ENCODE measurements around the gene MAMDC4. TPM values are rescaled to one million over a fixed set of nuclear protein-coding genes. Genes with fewer than 3 reads are reported as not detected.

Gene MAMDC4
- total RNA-seq, 1 experiment from 2014 or later, result 17.3 TPM

GRCh38 chr9:136803551-136804508 lies 48.3 kb upstream of the MAMDC4 start (continued):
- no peak for TF ChIP-seq ATF3 (IDR thresholded peaks at IDR 0.05)

- RAD21 ChIA-PET (ENCODE audit: low non-redundant PET in 1 of 2, low total read pairs in 2 of 2, uncharacterized antibody in 2 of 2, unreplicated experiment in 2 of 2), result no interaction called here
- H3K9me2 ChIP-seq (ENCODE audit: insufficient read depth), result no peaks in the 10 kb centered on the region
- no peaks in the 10 kb centered on the region for H4K20me1 ChIP-seq (ENCODE audit: insufficient read depth)
- CTCF ChIA-PET, result no interaction called here
- H3K4me2 ChIP-seq (ENCODE audit: low read length), result no peak overlapping the region
- intact Hi-C loops (cut with micrococcal nuclease), result no loop called here
- peaks cover 25% of the 10 kb centered on the region for H3K79me2 ChIP-seq (ENCODE audit: insufficient read depth, low read length)
- no peak overlapping the region for H2AFZ ChIP-seq (ENCODE audit: low read depth, low read length, poor library complexity, severe bottlenecking)
- H3K27me3 ChIP-seq (ENCODE audit: insufficient read depth, low read length), result no peaks in the 10 kb centered on the region
- peaks cover 31 to 40% of the 10 kb centered on the region in 2 experiments for H3K4me1 ChIP-seq (ENCODE audit: control insufficient read depth in 1 of 2, insufficient read depth in 2 of 2, low read length in 2 of 2)
- BruUV-seq (replicated peaks), result no TSS peak
- DNase-seq (ENCODE audit: low read depth, low spot score) (no peak), ATAC-seq (no peak)
- H3K9me3 ChIP-seq (ENCODE audit: control insufficient read depth in 1 of 2, insufficient read depth in 1 of 2, low read depth in 1 of 2, low read length in 2 of 2), result no peaks in the 10 kb centered on the region
- TF ChIP-seq MAX (IDR thresholded peaks at IDR 0.05) (no peak), FOSL1 (IDR thresholded peaks at IDR 0.05; ENCODE audit: low read depth) (no peak), ZNF274 (IDR thresholded peaks at IDR 0.05; ENCODE audit: low read depth, low read length) (no peak), CBX3 (IDR thresholded peaks at IDR 0.05; ENCODE audit: low read depth) (no peak), YY1 (IDR thresholded peaks at IDR 0.05; ENCODE audit: extremely low read depth, insufficient replicate concordance, low read depth, low read length) (no peak), JUND (IDR thresholded peaks at IDR 0.05) (no peak), ATF3 (IDR thresholded peaks at IDR 0.05) (no peak)
- H3K27ac ChIP-seq (ENCODE audit: low read depth, low read length), result no peak overlapping the region
- POLR2A ChIA-PET, result no interaction called here
- no peak overlapping the region for H3K9ac ChIP-seq (ENCODE audit: low read length)
- H3K4me3 ChIP-seq (replicated peaks in 1 of 2; ENCODE audit: low read depth in 1 of 2, low read length in 2 of 2), result no peak overlapping the region
- peaks cover 0 to 3% of the 10 kb centered on the region in 2 experiments; a peak in 1 of 4 replicates for H3K36me3 ChIP-seq (ENCODE audit: control insufficient read depth in 1 of 2, insufficient read depth in 2 of 2, low read length in 2 of 2)
Measured at GRCh38 chr9:136804509-136805206, 47.5 kb upstream of the MAMDC4 start.
